Endothelial cell of umbilical vein (primary cell): ENCODE data around the gene MATN1. TPM values are rescaled to one million over a fixed set of nuclear protein-coding genes. Genes with fewer than 3 reads are reported as not detected.

Experiments used
- BruUV-seq: library from RNA; stranded (reverse); fragments of 400-500 nt; replicated peaks from 2 replicates; lab custom pipeline; 2021; lab: Mats Ljungman, UMichigan
- CTCF ChIA-PET: fragments of 300-600, 350-600 bp; sonication (Branson Sonifier 250); formaldehyde crosslinking; loops from one replicate; lab custom pipeline; 2021; ENCODE audit warnings: antibody characterized with exemption, inconsistent platforms; lab: Charles Lee
- POLR2A ChIA-PET: fragments of 300-600, 350-600 bp; sonication (Branson Sonifier 250); formaldehyde crosslinking; loops from one replicate; lab custom pipeline; 2021; ENCODE audit warnings: antibody characterized with exemption, inconsistent platforms; lab: Charles Lee
- DNase-seq: peaks from one replicate; pipeline ENCODE4 v3.0.0-alpha.2; 2011; ENCODE audit warnings: low read depth, low spot score
- FAIRE-seq: peaks from 2 replicates; lab custom pipeline; 2011; peaks lifted over from hg19 to GRCh38; lab: Jason Lieb, UNC
- H2AFZ ChIP-seq: 2 replicates; pipeline ENCODE4 v1.6.0; 2012; ENCODE audit warnings: low read depth, low read length, control low read depth, inconsistent platforms
- H3K27ac ChIP-seq: 2 replicates; pipeline ENCODE4 v1.5.1; 2011; ENCODE audit warnings: low read depth, mild to moderate bottlenecking, control low read depth, low read length, moderate library complexity; ENCODE audit not compliant: insufficient read depth
- H3K27me3 ChIP-seq, 2 experiments: 2 replicates each; pipeline versions ENCODE4 v1.6.0 to v1.6.1; 2011; ENCODE audit warnings: low read length in 2 of 2, mixed read lengths in 1 of 2; ENCODE audit not compliant: control insufficient read depth in 2 of 2, insufficient read depth in 2 of 2
- H3K36me3 ChIP-seq, 2 experiments: 2 replicates in 1 of 2; 3 replicates in 1 of 2; pipeline ENCODE4 v1.5.1; 2011; ENCODE audit warnings: low read length in 2 of 2, mild to moderate bottlenecking in 1 of 2, moderate library complexity in 1 of 2; ENCODE audit not compliant: control insufficient read depth in 2 of 2, insufficient read depth in 2 of 2; ENCODE audit errors: extremely low read depth in 1 of 2
- H3K4me1 ChIP-seq: 3 replicates; pipeline ENCODE4 v1.5.1; 2011; ENCODE audit warnings: mild to moderate bottlenecking, low read length; ENCODE audit not compliant: control insufficient read depth, insufficient read depth; ENCODE audit errors: extremely low read depth
- H3K4me2 ChIP-seq: 2 replicates; pipeline ENCODE4 v1.6.1; 2011; ENCODE audit warnings: low read length, control low read depth, mixed read lengths; ENCODE audit not compliant: insufficient read depth
- H3K4me3 ChIP-seq, 3 experiments: fragments of 200-600 bp in 1 of 3; sonication (generic), shearing (Covaris generic) in 1 of 3; replicated peaks in 1 of 3; 2 replicates each; pipeline ENCODE4 v1.5.1; 2011 to 2016; ENCODE audit warnings: control low read depth in 3 of 3, low read length in 3 of 3, mild to moderate bottlenecking in 2 of 3, inconsistent platforms in 1 of 3, low read depth in 1 of 3, moderate library complexity in 1 of 3; ENCODE audit not compliant: insufficient read depth in 1 of 3
- H3K79me2 ChIP-seq: 2 replicates; pipeline ENCODE4 v1.6.0; 2012; ENCODE audit warnings: low read length, inconsistent platforms; ENCODE audit not compliant: control insufficient read depth, insufficient read depth
- H3K9ac ChIP-seq: replicated peaks from 2 replicates; pipeline ENCODE3; 2011; ENCODE audit warnings: low read length, control low read depth; ENCODE audit not compliant: insufficient read depth; ENCODE audit errors: extremely low read depth
- H3K9me1 ChIP-seq: replicated peaks from 3 replicates; pipeline ENCODE4 v1.6.0; 2011; ENCODE audit warnings: mild to moderate bottlenecking, low read length; ENCODE audit not compliant: control insufficient read depth, insufficient read depth; ENCODE audit errors: extremely low read depth
- H3K9me3 ChIP-seq: replicated peaks from 2 replicates; pipeline ENCODE4 v1.5.1; 2012; ENCODE audit warnings: low read length, inconsistent platforms; ENCODE audit not compliant: control insufficient read depth, insufficient read depth
- H4K20me1 ChIP-seq: replicated peaks from 2 replicates; pipeline ENCODE3; 2011; ENCODE audit warnings: mild to moderate bottlenecking, low read length; ENCODE audit not compliant: control insufficient read depth, insufficient read depth; ENCODE audit errors: extremely low read depth
- EZH2 ChIP-seq: IDR thresholded peaks from 2 replicates; pipeline ENCODE4 v1.6.1; 2012; ENCODE audit warnings: borderline replicate concordance, low read depth, mild to moderate bottlenecking, moderate library complexity, low read length, inconsistent platforms; ENCODE audit not compliant: severe bottlenecking
- FOS ChIP-seq: IDR thresholded peaks from 2 replicates; pipeline ENCODE4 v1.6.1; 2011; ENCODE audit warnings: mild to moderate bottlenecking, low read length, moderate library complexity, borderline replicate concordance; ENCODE audit not compliant: insufficient read depth
- GATA2 ChIP-seq: IDR thresholded peaks from 2 replicates; pipeline ENCODE4 v1.7.0; 2011; ENCODE audit warnings: low read depth, mild to moderate bottlenecking, moderate library complexity, mixed read lengths, low read length; ENCODE audit not compliant: insufficient read length, insufficient read depth
- JUN ChIP-seq: IDR thresholded peaks from 2 replicates; pipeline ENCODE4 v1.6.1; 2011; ENCODE audit warnings: borderline replicate concordance, low read depth; ENCODE audit not compliant: insufficient read length, insufficient read depth
- MYC ChIP-seq: IDR thresholded peaks from one replicate; pipeline ENCODE4 v1.6.1; 2011; ENCODE audit warnings: mild to moderate bottlenecking, low read depth, low read length
- POLR2A ChIP-seq: IDR thresholded peaks from 2 replicates; pipeline ENCODE4 v1.6.1; 2012; ENCODE audit warnings: low read depth, mild to moderate bottlenecking, control low read depth, low read length
- POLR2AphosphoS5 ChIP-seq: IDR thresholded peaks from 2 replicates; pipeline ENCODE4 v1.6.1; 2012; ENCODE audit warnings: low read depth, mild to moderate bottlenecking, control low read depth, low read length, moderate library complexity; ENCODE audit not compliant: insufficient read depth
- dilution Hi-C: fragments of 300-500 bp; cut with MboI; formaldehyde crosslinking; loops from one replicate; pipeline ENCODE4 v1.15.0; 2019; ENCODE audit warnings: low sequenced_read_pairs; ENCODE audit not compliant: extremely low pct_ligation_motif_present
- intact Hi-C: fragments of 100-400 bp; cut with micrococcal nuclease; formaldehyde crosslinking; loops from one replicate; pipeline ENCODE4 v1.10.0; 2022
- polyA plus RNA-seq, 4 experiments: library from polyadenylated mRNA; depleted of rRNA in 3 of 4; stranded (reverse) in 3 of 4; unstranded in 1 of 4; fragments of >200 nt; gene quantifications; 2 replicates each; pipeline versions ENCODE4 v1.2.1 to v1.2.3, GENCODE V29; 2011 to 2012; ENCODE audit warnings: missing spikeins in 1 of 4
- total RNA-seq: library from RNA; stranded (reverse); gene quantifications from 2 replicates; pipeline ENCODE4 v1.2.3, GENCODE V29; 2021
- TF ChIP-seq, protein P1 (sequence below): IDR thresholded peaks from 2 replicates; pipeline ENCODE4 v1.6.1; 2011; ENCODE audit not compliant: insufficient read depth, insufficient read length
- TF ChIP-seq, protein P2 (sequence below), 2 donors: IDR thresholded peaks; 1 replicate in 1 of 2; 2 replicates in 1 of 2; pipeline ENCODE4 v1.5.1; 2011; ENCODE audit warnings: low read length in 2 of 2, mild to moderate bottlenecking in 2 of 2, moderate library complexity in 2 of 2, control low read depth in 1 of 2, inconsistent platforms in 1 of 2, low read depth in 1 of 2; ENCODE audit not compliant: insufficient read depth in 1 of 2; ENCODE audit errors: extremely low read depth in 1 of 2

MATN1 gene
- total and polyA plus RNA-seq, 2 donors (not counting 3 experiments of a cell fraction or from before 2014, with no cell fraction given): 0.29 to 0.36 TPM

DNA sequence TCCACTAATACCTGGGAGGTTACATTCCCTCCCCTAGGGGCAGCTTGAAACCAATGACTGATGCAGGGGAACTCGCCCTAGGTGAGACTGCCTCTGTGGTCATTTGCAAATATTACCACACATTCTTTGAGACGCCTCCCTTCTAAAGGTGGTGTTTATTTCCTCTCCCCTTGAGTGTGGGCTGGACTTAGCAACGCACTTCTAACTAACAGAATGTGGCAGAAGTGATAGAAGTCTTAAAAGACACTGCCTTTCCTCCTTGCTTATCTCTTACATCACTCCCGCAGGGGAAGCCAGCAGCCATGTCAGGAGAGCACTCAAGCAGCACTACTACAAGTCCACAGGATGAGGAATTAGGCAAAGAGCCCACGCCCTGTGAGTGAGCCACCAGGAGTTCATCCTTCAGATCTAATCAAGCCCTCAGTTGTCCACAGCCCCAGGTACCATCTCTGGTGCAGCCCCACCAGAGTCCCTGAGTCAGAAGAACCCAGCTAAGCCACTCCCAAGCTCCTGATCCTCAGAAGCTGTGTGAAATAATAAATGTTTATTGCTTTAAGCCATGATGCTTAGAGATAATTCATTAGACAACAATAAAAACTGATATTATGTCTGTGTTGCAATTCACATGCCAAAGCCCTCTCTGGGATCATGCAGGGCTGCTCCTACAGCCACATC lies 14.8 kb upstream of the MATN1 start:
- FAIRE-seq: no peak
- H4K20me1 ChIP-seq: no peaks in the 10 kb centered on the region
- no peak overlapping the region for H3K9ac ChIP-seq
- H3K9me3 ChIP-seq: no peaks in the 10 kb centered on the region
- H3K4me2 ChIP-seq: no peak overlapping the region
- H3K4me1 ChIP-seq: peaks cover 11% of the 10 kb centered on the region
- dilution Hi-C loops: no loop called here
- POLR2A ChIA-PET: no interaction called here
- no TSS peak for BruUV-seq
- CTCF ChIA-PET: no interaction called here
- no peaks in the 10 kb centered on the region for H3K9me1 ChIP-seq
- DNase-seq: no peak
- no peak overlapping the region for H3K27ac ChIP-seq
- H3K36me3 ChIP-seq: peaks cover 2 to 3% of the 10 kb centered on the region in 2 experiments
- intact Hi-C loops: no loop called here
- H3K79me2 ChIP-seq: no peaks in the 10 kb centered on the region
- H3K4me3 ChIP-seq: no peak overlapping the region
- no peak overlapping the region for H2AFZ ChIP-seq
- H3K27me3 ChIP-seq: no peaks in the 10 kb centered on the region
- TF ChIP-seq POLR2A: no peak
- TF ChIP-seq EZH2: no peak
- TF ChIP-seq JUN: no peak
- no peak for TF ChIP-seq GATA2
- TF ChIP-seq MYC: no peak
- TF ChIP-seq, protein P1, sequence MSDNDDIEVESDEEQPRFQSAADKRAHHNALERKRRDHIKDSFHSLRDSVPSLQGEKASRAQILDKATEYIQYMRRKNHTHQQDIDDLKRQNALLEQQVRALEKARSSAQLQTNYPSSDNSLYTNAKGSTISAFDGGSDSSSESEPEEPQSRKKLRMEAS: no peak
- TF ChIP-seq FOS: no peak
- TF ChIP-seq, protein P2, sequence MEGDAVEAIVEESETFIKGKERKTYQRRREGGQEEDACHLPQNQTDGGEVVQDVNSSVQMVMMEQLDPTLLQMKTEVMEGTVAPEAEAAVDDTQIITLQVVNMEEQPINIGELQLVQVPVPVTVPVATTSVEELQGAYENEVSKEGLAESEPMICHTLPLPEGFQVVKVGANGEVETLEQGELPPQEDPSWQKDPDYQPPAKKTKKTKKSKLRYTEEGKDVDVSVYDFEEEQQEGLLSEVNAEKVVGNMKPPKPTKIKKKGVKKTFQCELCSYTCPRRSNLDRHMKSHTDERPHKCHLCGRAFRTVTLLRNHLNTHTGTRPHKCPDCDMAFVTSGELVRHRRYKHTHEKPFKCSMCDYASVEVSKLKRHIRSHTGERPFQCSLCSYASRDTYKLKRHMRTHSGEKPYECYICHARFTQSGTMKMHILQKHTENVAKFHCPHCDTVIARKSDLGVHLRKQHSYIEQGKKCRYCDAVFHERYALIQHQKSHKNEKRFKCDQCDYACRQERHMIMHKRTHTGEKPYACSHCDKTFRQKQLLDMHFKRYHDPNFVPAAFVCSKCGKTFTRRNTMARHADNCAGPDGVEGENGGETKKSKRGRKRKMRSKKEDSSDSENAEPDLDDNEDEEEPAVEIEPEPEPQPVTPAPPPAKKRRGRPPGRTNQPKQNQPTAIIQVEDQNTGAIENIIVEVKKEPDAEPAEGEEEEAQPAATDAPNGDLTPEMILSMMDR (IDR thresholded peaks at IDR 0.05; ENCODE audit: extremely low read depth in 1 of 2, insufficient read depth in 1 of 2, low read depth in 1 of 2, low read length in 2 of 2): no peak
- TF ChIP-seq POLR2AphosphoS5: no peak
